ENCODE measurements around the gene B3GNT8. TPM values are rescaled to one million over a fixed set of nuclear protein-coding genes. Genes with fewer than 3 reads are reported as not detected.
"Not testable (repeated sequence)": the region's sequence is repeated elsewhere in the genome, so short reads cannot be mapped to it uniquely, and the experiment has no call there.

The B3GNT8 gene
- total and polyA plus RNA-seq, 2 donors (not counting 1 experiment from before 2014, with no cell fraction given): 0.27 TPM; not detected in 1

- no peak overlapping the region for H3K4me2 ChIP-seq (replicated peaks; ENCODE audit: low read depth, low read length, poor library complexity, severe bottlenecking)
- DNase-seq (no peak), ATAC-seq (ENCODE audit: low read depth) (no peak)
- H4K20me1 ChIP-seq (ENCODE audit: control insufficient read depth, insufficient read depth, low read length, poor library complexity, severe bottlenecking): no peaks in the 10 kb centered on the region
- no peaks in the 10 kb centered on the region for H3K27me3 Mint-ChIP-seq
- no peaks in the 10 kb centered on the region for H3K79me2 ChIP-seq (ENCODE audit: control insufficient read depth, insufficient read depth, low read length)
- TF ChIP-seq EZH2 (IDR thresholded peaks at IDR 0.05; ENCODE audit: borderline replicate concordance, insufficient read depth, low read depth, low read length, poor library complexity, severe bottlenecking) (no peak), CTCF (IDR thresholded peaks at IDR 0.05) (no peak)
- H3K36me3 ChIP-seq (replicated peaks in 1 of 2; ENCODE audit: control extremely low read depth in 1 of 2, control insufficient read depth in 1 of 2, extremely low read depth in 1 of 2, insufficient read depth in 2 of 2, low read length in 1 of 2): peaks cover 0 to 25% of the 10 kb centered on the region in 2 experiments
- intact Hi-C loops (cut with micrococcal nuclease): no loop called here
- ChIA-PET CTCF (interaction anchor here (0.7 to 1.1 kb wide), 2 partner anchors 28 to 75 kb away, joined by 3 read pairs; no protein-coding TSS in a partner anchor), POLR2A (no interaction called here)
- H3K4me3 ChIP-seq (ENCODE audit: control extremely low read depth in 1 of 5, extremely low read depth in 1 of 5, insufficient read depth in 1 of 5, low read depth in 2 of 5, low read length in 4 of 5): no peak overlapping the region
- no peak overlapping the region for H2AFZ ChIP-seq (ENCODE audit: insufficient read depth, low read depth, low read length, poor library complexity, severe bottlenecking)
- H3K27me3 ChIP-seq (replicated peaks in 1 of 4; ENCODE audit: control extremely low read depth in 1 of 4, control insufficient read depth in 3 of 4, insufficient read depth in 4 of 4, low read length in 3 of 4): no peaks in the 10 kb centered on the region
- no peaks in the 10 kb centered on the region for H3K4me1 Mint-ChIP-seq
- no peaks in the 10 kb centered on the region for H3K4me1 ChIP-seq (ENCODE audit: control insufficient read depth in 2 of 2, insufficient read depth in 2 of 2, low read length in 2 of 2)
- H3K4me3 Mint-ChIP-seq: no peak overlapping the region
- no peaks in the 10 kb centered on the region for H3K9me3 Mint-ChIP-seq (ENCODE audit: insufficient read depth)
- WGBS (ENCODE audit: insufficient coverage): 25% methylated on average over 2 of the region's 5 CpGs
- no peaks in the 10 kb centered on the region for H3K9me3 ChIP-seq (ENCODE audit: control extremely low read depth in 1 of 3, control insufficient read depth in 2 of 3, insufficient read depth in 1 of 3, low read length in 2 of 3)
- no peak overlapping the region for H3K9ac ChIP-seq (ENCODE audit: low read length)
- no peak overlapping the region for H3K27ac Mint-ChIP-seq
- no peak overlapping the region for H3K27ac ChIP-seq (ENCODE audit: low read length in 2 of 2)
Measured at GRCh38 chr19:41384351-41384750, 42.8 kb downstream of the B3GNT8 start.

GRCh38 chr19:41381536-41381935, 45.6 kb downstream of the B3GNT8 start:
- CTCF ChIA-PET: not testable (repeated sequence)

More at GRCh38 chr19:41381536-41381935, 45.6 kb downstream of the B3GNT8 start:
- POLR2A ChIA-PET; H3K27ac ChIP-seq (ENCODE audit: low read length in 2 of 2); DNase-seq; H3K9me3 ChIP-seq (ENCODE audit: control extremely low read depth in 1 of 3, control insufficient read depth in 2 of 3, insufficient read depth in 1 of 3, low read length in 2 of 3); H4K20me1 ChIP-seq (ENCODE audit: control insufficient read depth, insufficient read depth, low read length, poor library complexity, severe bottlenecking); H2AFZ ChIP-seq (ENCODE audit: insufficient read depth, low read depth, low read length, poor library complexity, severe bottlenecking); H3K4me3 Mint-ChIP-seq; H3K9ac ChIP-seq (ENCODE audit: low read length); H3K36me3 ChIP-seq (replicated peaks in 1 of 2; ENCODE audit: control extremely low read depth in 1 of 2, control insufficient read depth in 1 of 2, extremely low read depth in 1 of 2, insufficient read depth in 2 of 2, low read length in 1 of 2); H3K27me3 Mint-ChIP-seq; H3K9me3 Mint-ChIP-seq (ENCODE audit: insufficient read depth); intact Hi-C loops (cut with micrococcal nuclease); H3K27ac Mint-ChIP-seq; H3K4me3 ChIP-seq (ENCODE audit: control extremely low read depth in 1 of 5, extremely low read depth in 1 of 5, insufficient read depth in 1 of 5, low read depth in 2 of 5, low read length in 4 of 5); ATAC-seq (ENCODE audit: low read depth); H3K79me2 ChIP-seq (ENCODE audit: control insufficient read depth, insufficient read depth, low read length); H3K27me3 ChIP-seq (replicated peaks in 1 of 4; ENCODE audit: control extremely low read depth in 1 of 4, control insufficient read depth in 3 of 4, insufficient read depth in 4 of 4, low read length in 3 of 4); H3K4me2 ChIP-seq (replicated peaks; ENCODE audit: low read depth, low read length, poor library complexity, severe bottlenecking): not testable (repeated sequence)
- peaks cover 12 to 17% of the 10 kb centered on the region in 2 donors for H3K4me1 ChIP-seq (ENCODE audit: control insufficient read depth in 2 of 2, insufficient read depth in 2 of 2, low read length in 2 of 2)
- peaks cover 19% of the 10 kb centered on the region for H3K4me1 Mint-ChIP-seq
- 100% methylated on average over 7 of the region's 8 CpGs for WGBS (ENCODE audit: insufficient coverage)
